ENCODE results near the gene SLC9A7.

Gene SLC9A7

DNA sequence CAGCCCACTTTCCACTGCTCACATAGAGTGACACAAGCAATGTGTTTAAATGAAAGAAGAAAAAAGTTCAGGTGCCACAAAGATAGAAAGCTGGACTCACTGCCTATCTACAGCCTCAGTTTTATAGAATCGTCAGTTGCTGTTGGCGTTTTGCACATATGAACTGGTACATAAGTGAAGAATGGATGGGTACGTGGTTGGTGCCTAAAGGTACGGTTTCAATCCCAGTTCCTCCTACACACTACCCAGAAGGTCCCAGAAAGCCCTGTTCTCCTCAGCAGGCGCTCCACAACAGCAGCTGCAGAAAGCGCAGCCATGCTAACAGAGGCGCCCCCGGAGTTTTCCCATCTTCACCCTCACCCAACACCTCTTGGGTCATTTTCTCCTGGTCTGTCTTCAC, 161.7 kb downstream of the SLC9A7 start:
- DNase-seq, result no peak

GRCh38 chrX:46595084-46595483, 163.8 kb downstream of the SLC9A7 start:
- DNase-seq, result no peak

- DNase-seq, result no peak
These were observed 168.8 kb downstream of the SLC9A7 start for GRCh38 chrX:46589977-46590723.

DNA sequence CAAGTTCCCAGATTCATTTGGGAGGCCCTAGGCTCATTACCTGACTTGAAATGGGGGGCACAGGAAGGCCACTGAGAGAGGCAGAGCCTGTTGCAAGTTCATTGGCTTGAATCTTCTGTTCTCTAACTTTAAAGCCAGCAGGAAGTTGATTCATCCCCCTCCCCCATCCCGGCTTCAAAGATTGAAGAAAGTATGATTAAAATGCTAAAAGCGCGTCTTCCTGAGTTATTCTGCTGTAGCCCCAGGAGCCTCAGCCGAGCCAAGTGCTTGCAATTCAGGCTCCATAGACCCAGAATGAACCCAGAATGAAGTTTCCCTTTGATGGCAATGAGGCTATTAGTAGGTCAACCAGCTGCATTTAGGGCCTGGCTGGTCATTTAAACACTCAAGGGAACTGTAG, 170.7 kb downstream of the SLC9A7 start:
- peak; percentile 5 for DNase-seq

DNA sequence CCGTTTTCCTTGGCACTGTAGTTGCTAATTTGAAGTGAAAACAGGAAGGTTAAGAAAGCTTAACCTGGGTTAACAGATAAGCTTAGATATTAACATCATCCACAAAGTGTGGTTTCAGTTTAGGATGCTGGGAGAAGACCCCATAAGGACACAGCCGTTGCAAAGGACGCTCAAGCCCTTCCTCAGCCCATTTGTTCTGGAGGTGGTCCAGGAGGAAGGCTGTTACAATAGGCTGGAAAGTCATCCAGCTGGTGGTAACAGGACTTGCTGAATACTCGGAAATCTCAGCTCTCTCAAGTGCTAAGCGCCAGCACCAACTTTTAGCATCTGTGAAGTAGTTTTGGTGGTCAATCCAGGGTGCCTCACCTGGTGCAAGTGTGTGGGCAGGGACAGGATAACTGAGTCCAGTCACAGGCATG, 171.2 kb downstream of the SLC9A7 start:
- DNase-seq, result no peak

DNA sequence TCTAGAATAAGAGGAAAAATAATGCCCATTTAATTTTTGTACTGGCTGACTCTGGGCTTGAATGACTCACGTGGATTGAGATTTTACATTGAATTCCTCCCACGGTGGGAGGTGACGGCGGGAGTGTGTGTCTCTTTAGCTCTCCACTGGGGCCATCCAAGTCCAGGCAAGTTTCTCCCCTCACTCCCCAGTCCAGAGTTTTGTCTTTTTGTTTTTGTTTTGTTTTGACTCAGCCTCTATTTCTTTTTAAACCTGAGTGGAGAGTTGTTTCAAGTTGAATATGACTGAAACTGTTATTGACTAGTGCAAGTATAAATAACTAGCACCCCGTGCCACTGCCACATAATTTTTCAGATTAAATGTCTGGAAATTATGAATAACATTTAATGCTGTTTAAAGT, 171.8 kb downstream of the SLC9A7 start:
- DNase-seq, result no peak

DNA sequence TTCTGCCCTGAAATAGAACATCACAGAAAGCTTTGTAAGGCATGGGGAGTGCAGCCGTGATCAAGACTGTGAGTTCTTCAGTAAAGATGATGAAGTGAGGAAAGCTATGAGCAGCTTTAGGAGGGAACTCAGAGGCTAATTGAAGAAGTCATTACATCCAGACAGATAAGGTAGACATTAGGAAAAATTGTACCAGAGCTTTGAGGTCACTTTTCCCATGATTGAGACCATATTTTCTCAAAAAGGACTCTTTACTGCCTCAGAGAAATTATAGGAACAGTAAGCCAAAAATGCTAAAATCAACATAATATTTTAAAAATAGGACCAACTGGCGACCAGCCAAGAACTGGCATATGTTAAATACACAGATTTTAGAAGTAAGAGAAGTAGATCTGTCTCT, 174.2 kb downstream of the SLC9A7 start:
- DNase-seq, result no peak

DNA sequence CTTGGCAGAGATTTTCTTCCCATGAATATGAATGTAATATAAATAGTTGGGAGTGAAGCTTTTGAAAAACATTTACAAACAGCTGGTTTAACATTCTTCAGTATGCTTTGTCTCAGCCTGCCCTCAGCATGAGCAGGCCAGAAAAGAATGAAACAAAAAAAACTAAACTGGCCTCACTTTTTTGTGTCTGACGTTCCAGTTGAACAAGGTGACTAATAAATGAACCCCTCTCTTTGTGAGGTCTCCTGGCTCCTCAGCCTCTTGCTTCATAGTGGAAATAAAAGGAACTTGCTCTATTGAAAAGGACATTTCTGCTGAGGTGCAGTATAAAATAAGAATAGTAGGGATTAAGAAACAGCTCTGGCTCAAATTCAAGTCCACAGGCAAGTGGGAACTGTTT, 176.0 kb downstream of the SLC9A7 start:
- no peak for DNase-seq

DNA sequence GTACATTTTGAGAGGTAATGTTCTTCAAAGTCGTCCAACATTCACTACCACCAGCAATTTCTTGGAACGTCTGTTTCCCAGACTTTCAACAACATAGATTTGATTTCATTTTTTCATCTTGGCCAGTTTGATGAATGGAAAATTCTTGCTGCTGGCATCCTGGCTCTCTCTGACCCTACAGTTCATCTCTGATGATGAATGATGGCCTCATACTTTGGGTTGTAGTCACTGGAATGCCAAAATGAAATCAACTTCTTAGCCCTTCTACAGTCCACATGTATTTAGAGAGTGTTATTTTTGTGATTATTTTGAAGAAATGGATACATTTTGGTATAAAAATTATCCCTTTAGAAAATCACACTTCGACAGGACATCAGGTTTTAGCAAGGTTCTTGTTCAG, 176.6 kb downstream of the SLC9A7 start:
- DNase-seq, result no peak

DNA sequence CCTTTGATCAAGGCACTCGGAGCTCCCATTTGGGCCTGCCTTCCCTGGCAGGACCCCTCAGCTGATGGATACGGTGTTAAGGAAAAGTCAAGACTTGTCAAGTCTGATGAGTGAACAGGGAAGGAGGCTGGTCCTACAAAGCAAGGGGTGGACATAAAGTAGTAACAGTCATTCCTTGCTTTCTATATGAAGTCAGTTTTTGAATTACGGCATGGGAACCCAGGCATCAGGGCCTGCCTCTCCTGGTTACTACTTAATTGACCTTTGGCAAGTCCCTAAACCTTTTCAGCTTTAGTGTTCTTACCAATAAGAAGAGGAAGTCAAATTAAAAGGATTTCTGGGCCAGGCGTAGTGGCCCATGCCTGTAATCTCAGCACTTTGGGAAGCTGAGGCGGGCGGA, 178.3 kb downstream of the SLC9A7 start:
- no peak for DNase-seq

DNA sequence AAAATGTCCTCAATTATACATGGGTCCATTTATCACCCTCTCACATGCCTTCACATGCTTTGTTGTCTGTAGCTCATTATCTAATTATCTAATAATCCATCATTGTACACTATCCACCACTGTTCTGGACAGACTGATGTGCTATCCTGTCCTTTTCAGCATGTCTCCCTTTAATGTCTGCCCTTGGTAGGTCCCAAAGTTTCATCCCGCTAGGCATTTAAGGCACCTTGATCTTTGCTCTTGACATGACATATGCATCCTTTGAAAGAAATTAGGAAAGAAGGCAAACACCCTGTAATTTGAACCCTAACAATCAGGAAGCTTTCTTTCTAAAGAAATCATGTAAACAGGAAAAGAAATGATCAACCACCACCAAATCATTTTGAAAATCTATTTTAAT, 179.7 kb downstream of the SLC9A7 start:
- no peak for DNase-seq

DNA sequence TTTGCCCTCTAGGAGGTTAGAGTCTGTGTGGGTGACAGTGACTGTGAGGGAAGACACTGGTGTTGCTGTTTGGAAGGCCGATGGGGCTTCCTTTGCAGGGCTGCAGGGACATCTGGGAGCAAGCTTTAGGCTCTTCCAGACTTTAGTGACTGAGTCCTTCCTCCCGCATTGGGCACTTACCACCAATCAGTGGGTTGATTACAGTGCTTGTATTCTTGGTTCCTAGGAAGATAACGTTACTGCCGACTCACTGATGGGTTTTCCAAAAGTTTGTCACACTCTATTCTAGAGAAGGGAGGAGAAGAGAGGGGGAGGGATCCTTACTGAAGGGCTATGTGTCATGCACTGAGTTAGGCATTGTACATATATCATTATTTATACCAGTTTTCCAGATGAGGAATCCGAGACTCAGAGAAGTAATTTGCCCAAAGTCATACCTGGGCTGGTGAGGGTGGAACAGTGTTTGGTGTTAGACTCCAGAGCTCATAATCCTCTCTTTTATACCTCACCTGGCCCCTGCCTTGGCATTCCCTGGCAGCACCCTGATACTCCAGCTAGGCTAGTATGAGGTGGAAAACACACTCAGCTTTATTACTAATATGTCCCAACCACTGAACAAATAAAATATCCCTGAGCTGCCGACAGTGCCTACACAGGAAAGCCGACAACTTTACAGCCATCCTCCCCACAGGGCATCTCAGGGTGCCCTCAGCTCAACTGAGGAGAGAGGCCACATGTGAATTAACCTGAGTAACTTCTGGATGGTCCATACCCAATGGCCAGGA, 181.5 kb downstream of the SLC9A7 start:
- no peak for DNase-seq

DNA sequence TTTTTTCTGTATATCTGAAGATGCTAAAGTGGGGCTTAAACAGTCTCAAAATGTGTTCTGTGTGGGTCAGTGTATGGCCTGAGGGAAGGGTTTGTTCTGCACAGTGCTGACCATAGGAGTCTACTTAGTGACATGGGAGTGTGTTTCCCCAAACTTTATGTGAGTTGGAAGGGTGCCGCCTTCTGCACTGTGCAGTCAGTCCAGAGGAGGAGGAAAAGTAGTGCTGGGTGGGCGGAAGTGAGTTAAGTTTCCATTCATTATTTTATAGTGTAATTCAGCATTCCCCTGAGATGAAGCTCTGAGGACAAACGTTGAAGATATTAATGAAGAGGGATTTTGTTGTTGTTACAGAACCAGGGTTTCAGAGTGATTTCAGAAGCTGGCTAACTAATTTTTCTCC, 182.5 kb downstream of the SLC9A7 start:
- DNase-seq, result no peak

GRCh38 chrX:46575991-46576392, 182.9 kb downstream of the SLC9A7 start:
- no peak for DNase-seq

DNA sequence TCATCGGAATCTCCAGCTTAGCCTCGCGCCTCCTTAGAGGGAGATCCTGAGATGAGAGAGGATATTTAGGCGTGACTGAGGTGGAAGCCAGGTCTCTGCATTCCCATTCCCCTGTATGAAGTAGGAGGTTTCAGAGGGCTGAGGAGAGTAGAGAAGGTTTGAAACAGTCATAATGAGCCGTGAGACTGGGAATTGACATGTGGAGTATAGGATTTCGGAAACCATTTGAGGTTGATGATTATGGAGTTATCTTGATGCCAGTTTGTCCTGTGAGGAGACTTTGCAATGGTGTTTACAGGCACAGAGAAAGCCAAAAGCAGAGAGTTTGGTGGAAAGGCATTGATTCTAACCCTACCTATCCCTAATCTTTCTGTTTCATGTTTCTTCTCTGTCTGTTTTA, 183.3 kb downstream of the SLC9A7 start:
- DNase-seq, result no peak

GRCh38 chrX:46574774-46575381, 184.0 kb downstream of the SLC9A7 start:
- DNase-seq, result no peak

GRCh38 chrX:46573892-46574773, 184.8 kb downstream of the SLC9A7 start:
- no peak for DNase-seq

DNA sequence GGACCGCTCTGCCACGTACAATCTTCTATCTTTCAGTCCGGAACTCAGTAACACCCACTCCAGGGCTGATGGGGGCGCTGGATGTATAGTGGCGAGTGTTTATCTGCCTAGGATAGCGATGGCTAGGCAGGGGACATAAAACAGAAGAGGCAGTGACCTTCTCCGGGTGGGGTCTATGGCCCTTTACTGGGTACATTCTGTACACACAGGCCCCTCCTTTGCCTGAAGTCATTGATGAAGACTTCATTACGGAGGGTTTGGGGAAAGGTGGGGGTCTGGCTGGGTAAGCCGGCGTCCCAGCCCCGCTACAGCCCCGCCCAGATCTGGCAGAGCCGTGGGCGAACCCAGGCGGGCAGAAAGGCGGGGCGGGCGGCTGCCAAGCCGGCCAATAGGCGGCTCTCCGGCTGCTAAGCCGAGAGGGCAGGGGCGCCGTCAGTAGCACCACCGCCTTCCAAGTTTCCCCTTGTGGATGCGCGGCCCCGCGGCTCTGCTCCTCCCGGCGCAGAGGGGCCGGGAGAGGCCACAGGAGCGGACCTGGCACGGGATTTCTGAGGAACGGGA, 185.5 kb downstream of the SLC9A7 start, which contains the start of gene CHST7:
CHST7 (plus strand) TSS at position 435 of the 561 bp plus-strand sequence. CDS start 167 bp downstream, outside the sequence.
- DNase-seq, result no peak

DNA sequence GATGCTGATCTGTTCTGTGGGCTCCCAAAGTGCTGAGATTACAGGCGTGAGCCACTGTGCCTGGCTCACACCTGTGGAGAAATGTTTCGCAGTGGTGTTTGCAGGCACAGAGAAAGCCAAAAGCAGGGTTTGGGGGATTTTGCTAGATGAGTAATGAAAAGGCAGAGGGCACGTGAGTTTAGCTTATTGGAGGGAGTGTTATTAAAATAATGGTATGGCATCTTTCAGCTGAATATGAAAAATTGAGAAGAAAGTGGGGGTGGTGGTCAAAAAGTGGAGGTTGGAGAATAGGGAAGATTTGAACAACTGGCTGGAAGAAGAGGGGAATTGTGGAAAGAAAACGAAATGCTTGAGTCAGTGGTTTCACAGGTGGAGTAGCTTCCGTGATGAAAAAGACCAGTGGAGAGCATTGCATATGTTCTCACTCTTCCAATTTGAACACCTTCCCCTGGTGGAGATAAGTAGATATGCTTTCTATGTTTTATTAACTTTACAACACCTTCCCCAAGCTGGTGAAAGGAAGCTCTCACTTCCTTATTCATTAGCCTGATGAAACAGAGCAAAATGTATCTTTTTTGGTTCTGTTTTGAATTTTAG, 186.5 kb downstream of the SLC9A7 start:
- peak; percentile 54 for DNase-seq

- no peak for DNase-seq
These were observed 187.2 kb downstream of the SLC9A7 start for GRCh38 chrX:46571423-46572339.

- no peak for DNase-seq
These were observed 189.3 kb downstream of the SLC9A7 start for GRCh38 chrX:46569621-46570020.
